Keratinocyte (primary cell): ENCODE results near the gene NRSN2. TPM values are rescaled to one million over a fixed set of nuclear protein-coding genes. Genes with fewer than 3 reads are reported as not detected.

ENCODE experiments used
- DNase-seq: peaks from one replicate; pipeline ENCODE4 v3.0.0-alpha.2; 2011; ENCODE audit warnings: low read depth, missing footprints, low spot score
- FAIRE-seq: peaks from 2 replicates; lab custom pipeline; 2011; peaks lifted over from hg19 to GRCh38; lab: Jason Lieb, UNC
- H2AFZ ChIP-seq: 2 replicates; pipeline ENCODE4 v1.6.0; 2012; ENCODE audit warnings: low read length, control low read depth, inconsistent platforms; ENCODE audit not compliant: control insufficient read depth
- H3K27ac ChIP-seq: 2 replicates; pipeline ENCODE4 v1.5.1; 2011; ENCODE audit warnings: low read length; ENCODE audit not compliant: control insufficient read depth, insufficient read depth
- H3K27me3 ChIP-seq: 3 replicates; pipeline ENCODE4 v1.6.0; 2011; ENCODE audit warnings: low read length; ENCODE audit not compliant: control insufficient read depth, insufficient read depth; ENCODE audit errors: extremely low read depth
- H3K36me3 ChIP-seq, 2 experiments: 2 replicates in 1 of 2; 3 replicates in 1 of 2; pipeline ENCODE4 v1.5.1; 2011; ENCODE audit warnings: low read length in 2 of 2, mild to moderate bottlenecking in 1 of 2; ENCODE audit not compliant: control insufficient read depth in 2 of 2, insufficient read depth in 2 of 2; ENCODE audit errors: extremely low read depth in 1 of 2
- H3K4me1 ChIP-seq: 3 replicates; pipeline ENCODE4 v1.5.1; 2011; ENCODE audit warnings: low read length; ENCODE audit not compliant: control insufficient read depth, insufficient read depth; ENCODE audit errors: extremely low read depth
- H3K4me2 ChIP-seq: 3 replicates; pipeline ENCODE4 v1.6.0; 2011; ENCODE audit warnings: low read depth, low read length; ENCODE audit not compliant: control insufficient read depth, insufficient read depth; ENCODE audit errors: extremely low read depth
- H3K4me3 ChIP-seq, 3 experiments: fragments of 200-600 bp in 1 of 3; sonication (generic) in 1 of 3; 2 replicates in 2 of 3; 3 replicates in 1 of 3; pipeline ENCODE4 v1.5.1; 2011 to 2016; ENCODE audit warnings: low read length in 3 of 3, mild to moderate bottlenecking in 3 of 3, control low read depth in 2 of 3, inconsistent platforms in 1 of 3, low read depth in 1 of 3, mixed read lengths in 1 of 3, mixed run types in 1 of 3, moderate library complexity in 1 of 3; ENCODE audit not compliant: control insufficient read depth in 2 of 3, insufficient read depth in 2 of 3; ENCODE audit errors: extremely low read depth in 1 of 3
- H3K79me2 ChIP-seq: 2 replicates; pipeline ENCODE4 v1.6.0; 2012; ENCODE audit warnings: low read length; ENCODE audit not compliant: control insufficient read depth, insufficient read depth
- H3K9ac ChIP-seq: 3 replicates; pipeline ENCODE4 v1.6.0; 2011; ENCODE audit warnings: low read length; ENCODE audit not compliant: control insufficient read depth, insufficient read depth; ENCODE audit errors: extremely low read depth
- H3K9me1 ChIP-seq: 3 replicates; pipeline ENCODE4 v1.6.0; 2011; ENCODE audit warnings: low read length; ENCODE audit not compliant: control insufficient read depth, insufficient read depth; ENCODE audit errors: extremely low read depth
- H3K9me3 ChIP-seq: 2 replicates; pipeline ENCODE4 v1.5.1; 2012; ENCODE audit warnings: low read depth, low read length; ENCODE audit not compliant: control insufficient read depth
- H4K20me1 ChIP-seq: 3 replicates; pipeline ENCODE4 v1.6.0; 2011; ENCODE audit warnings: low read length; ENCODE audit not compliant: control insufficient read depth, insufficient read depth; ENCODE audit errors: extremely low read depth
- EZH2 ChIP-seq: IDR thresholded peaks from one replicate; pipeline ENCODE4 v1.6.1; 2012; ENCODE audit warnings: inconsistent platforms, mild to moderate bottlenecking, low read length, moderate library complexity
- dilution Hi-C: fragments of 300-500 bp; cut with MboI; formaldehyde crosslinking; loops from one replicate; pipeline ENCODE4 v1.7.0; 2020; ENCODE audit warnings: low sequenced_read_pairs; ENCODE audit not compliant: extremely low pct_ligation_motif_present
- polyA plus RNA-seq, 5 experiments: library from polyadenylated mRNA; depleted of rRNA in 3 of 5; stranded (reverse) in 3 of 5; stranded (forward) in 1 of 5; unstranded in 1 of 5; fragments of >200 nt; gene quantifications; 1 replicate in 1 of 5; 2 replicates in 3 of 5; 3 replicates in 1 of 5; pipeline versions ENCODE4 v1.2.1 to v1.2.3, GENCODE V29; 2011 to 2012; ENCODE audit warnings: missing spikeins in 2 of 5, low read depth in 1 of 5, low replicate concordance in 1 of 5
- TF ChIP-seq, protein P1 (sequence below), 3 experiments: IDR thresholded peaks in 1 of 3; conservative IDR thresholded peaks in 1 of 3; optimal IDR thresholded peaks in 1 of 3; 2 replicates in 2 of 3; 3 replicates in 1 of 3; pipeline versions ENCODE3 to v1.5.1; 2011; ENCODE audit warnings: low read length in 3 of 3, mild to moderate bottlenecking in 3 of 3, moderate library complexity in 2 of 3, control low read depth in 1 of 3, inconsistent platforms in 1 of 3; ENCODE audit not compliant: insufficient read depth in 2 of 3; ENCODE audit errors: extremely low read depth in 1 of 3

NRSN2 gene
- polyA plus RNA-seq, 1 donor (not counting 4 experiments of a cell fraction or from before 2014, with no cell fraction given), result 10.4 TPM

DNA sequence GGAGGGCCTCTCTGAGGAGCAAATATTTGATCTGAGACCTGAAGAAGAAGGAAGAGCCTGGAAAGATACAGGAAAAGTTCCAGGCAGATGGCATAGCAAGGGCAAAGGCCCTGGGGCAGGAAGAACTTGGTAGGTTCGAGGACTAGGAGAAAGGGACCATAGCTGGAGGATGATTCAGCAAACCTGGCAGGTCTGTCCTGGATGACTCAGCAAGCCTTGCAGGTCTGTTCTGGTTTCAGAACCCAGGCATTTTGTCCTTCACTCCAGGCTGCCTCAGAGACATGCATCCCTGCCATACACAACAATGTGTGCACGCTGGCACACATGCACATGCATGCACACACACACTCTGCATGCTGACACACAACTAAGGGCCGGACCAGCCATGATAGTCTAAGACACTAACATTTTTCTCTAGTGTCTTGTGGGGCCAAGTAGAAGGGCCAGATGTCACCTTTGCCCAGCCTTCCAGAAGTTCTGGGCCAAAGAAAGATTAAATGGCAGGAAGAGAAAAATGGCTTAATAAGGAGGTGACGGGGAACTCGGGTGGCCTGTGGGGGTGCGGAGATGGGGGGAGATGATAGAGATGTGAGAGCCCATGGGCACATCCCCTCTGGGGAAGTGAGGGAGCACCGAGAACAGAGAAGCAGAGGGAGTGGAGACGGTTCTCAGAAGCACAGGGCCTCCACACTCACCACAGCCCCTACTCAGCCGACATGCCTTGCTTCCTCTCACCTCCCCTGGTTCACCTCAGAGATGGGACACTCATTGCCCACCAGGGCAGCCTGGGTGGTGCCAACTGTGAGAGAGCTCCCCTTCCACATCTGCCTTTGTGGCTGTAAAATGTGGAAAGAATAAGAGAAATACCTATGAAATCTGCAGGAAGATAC, 18.2 kb downstream of the NRSN2 start:
- H2AFZ ChIP-seq, result peak overlapping the region; percentile 45
- peak; percentile 99 for DNase-seq

DNA sequence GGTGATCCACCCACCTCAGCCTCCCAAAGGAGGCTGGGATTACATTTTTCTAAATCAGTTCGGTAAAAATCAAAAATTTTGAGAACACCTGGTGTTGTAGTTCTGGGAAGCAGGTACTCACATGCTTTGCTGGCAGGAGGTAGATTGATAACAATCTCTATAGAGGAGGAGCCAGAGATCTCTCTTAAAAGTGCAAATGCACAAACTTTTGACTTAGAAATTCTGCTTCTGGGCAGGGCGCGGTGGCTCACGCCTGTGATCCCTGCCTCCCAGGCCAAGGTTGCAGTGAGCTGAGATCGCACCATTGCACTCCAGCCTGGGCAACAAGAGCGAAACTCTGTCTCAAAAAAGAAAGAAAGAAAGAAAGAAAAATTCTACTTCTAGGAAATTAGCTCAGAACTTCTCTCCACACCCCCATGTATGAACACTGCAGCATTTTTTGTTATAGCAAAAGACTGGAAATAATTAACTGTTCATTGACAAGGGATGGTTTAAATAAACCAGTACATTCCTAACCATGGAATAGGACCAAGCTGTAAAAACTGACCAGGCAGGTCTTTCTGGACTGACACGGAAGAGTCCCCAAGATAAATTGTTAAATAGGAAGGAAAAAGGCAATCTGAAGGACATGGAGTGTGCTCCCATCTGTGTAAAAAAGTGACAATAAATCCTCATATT, 19.3 kb downstream of the NRSN2 start:
- Histone ChIP-seq H4K20me1 (no peaks in the 10 kb centered on the region), H3K9ac (peak overlapping the region; percentile 54), H3K36me3 (no peaks in the 10 kb centered on the region), H3K27me3 (no peaks in the 10 kb centered on the region), H3K4me2 (peak overlapping the region; percentile 80), H3K4me3 (peak overlapping the region in 1 of 3 experiments; percentile 19), H2AFZ (no peak overlapping the region), H3K27ac (peak overlapping the region; percentile 90), H3K9me3 (no peaks in the 10 kb centered on the region), H3K4me1 (peaks cover 55% of the 10 kb centered on the region), H3K79me2 (no peaks in the 10 kb centered on the region), H3K9me1 (no peaks in the 10 kb centered on the region)
- FAIRE-seq (no peak), DNase-seq (no peak)
- no peak for TF ChIP-seq EZH2
- TF ChIP-seq, protein P1, sequence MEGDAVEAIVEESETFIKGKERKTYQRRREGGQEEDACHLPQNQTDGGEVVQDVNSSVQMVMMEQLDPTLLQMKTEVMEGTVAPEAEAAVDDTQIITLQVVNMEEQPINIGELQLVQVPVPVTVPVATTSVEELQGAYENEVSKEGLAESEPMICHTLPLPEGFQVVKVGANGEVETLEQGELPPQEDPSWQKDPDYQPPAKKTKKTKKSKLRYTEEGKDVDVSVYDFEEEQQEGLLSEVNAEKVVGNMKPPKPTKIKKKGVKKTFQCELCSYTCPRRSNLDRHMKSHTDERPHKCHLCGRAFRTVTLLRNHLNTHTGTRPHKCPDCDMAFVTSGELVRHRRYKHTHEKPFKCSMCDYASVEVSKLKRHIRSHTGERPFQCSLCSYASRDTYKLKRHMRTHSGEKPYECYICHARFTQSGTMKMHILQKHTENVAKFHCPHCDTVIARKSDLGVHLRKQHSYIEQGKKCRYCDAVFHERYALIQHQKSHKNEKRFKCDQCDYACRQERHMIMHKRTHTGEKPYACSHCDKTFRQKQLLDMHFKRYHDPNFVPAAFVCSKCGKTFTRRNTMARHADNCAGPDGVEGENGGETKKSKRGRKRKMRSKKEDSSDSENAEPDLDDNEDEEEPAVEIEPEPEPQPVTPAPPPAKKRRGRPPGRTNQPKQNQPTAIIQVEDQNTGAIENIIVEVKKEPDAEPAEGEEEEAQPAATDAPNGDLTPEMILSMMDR (optimal IDR thresholded peaks at IDR 0.05 in 1 of 3, IDR thresholded peaks at IDR 0.05 in 1 of 3, conservative IDR thresholded peaks at IDR 0.05 in 1 of 3; ENCODE audit: extremely low read depth in 1 of 3, insufficient read depth in 2 of 3, low read length in 3 of 3), result no peak
- dilution Hi-C loops, result no loop called here

More for the DNA sequence above, 18.2 kb downstream of the NRSN2 start:
- no peak for TF ChIP-seq EZH2
- TF ChIP-seq, protein P1 (optimal IDR thresholded peaks at IDR 0.05 in 1 of 3, IDR thresholded peaks at IDR 0.05 in 1 of 3, conservative IDR thresholded peaks at IDR 0.05 in 1 of 3; ENCODE audit: extremely low read depth in 1 of 3, insufficient read depth in 2 of 3, low read length in 3 of 3), result no peak
- H4K20me1 ChIP-seq, result no peaks in the 10 kb centered on the region
- peak overlapping the region; percentile 41 for H3K4me2 ChIP-seq
- peak; percentile 99 for FAIRE-seq
- H3K36me3 ChIP-seq, result no peaks in the 10 kb centered on the region
- H3K4me3 ChIP-seq, result peak overlapping the region in 1 of 3 experiments; percentile 9
- no peaks in the 10 kb centered on the region for H3K27me3 ChIP-seq
- H3K79me2 ChIP-seq, result no peaks in the 10 kb centered on the region
- dilution Hi-C loops, result no loop called here
- H3K4me1 ChIP-seq, result peaks cover 61% of the 10 kb centered on the region
- H3K9ac ChIP-seq, result peak overlapping the region; percentile 56
- no peaks in the 10 kb centered on the region for H3K9me3 ChIP-seq
- H3K9me1 ChIP-seq, result no peaks in the 10 kb centered on the region
- H3K27ac ChIP-seq, result peak overlapping the region; percentile 90
